Stimulated activated naive CD8-positive, alpha-beta T cell treated with anti-CD3 and anti-CD28 coated beads, Interleukin-15, Interleukin-2, amounts not matched to agents 100 ng/mL and 50 ng/mL, for 24 hours (primary cell): ENCODE measurements around the gene RBM6.
"Not testable (repeated sequence)": the region's sequence is repeated elsewhere in the genome, so short reads cannot be mapped to it uniquely, and the experiment has no call there.

Experiments
- H3K27ac Mint-ChIP-seq: one replicate; pipeline ENCODE4 v1.8.0; 2021; ENCODE audit warnings: mild to moderate bottlenecking, mixed read lengths
- H3K27me3 Mint-ChIP-seq: one replicate; pipeline ENCODE4 v1.8.0; 2021; ENCODE audit warnings: mixed read lengths
- H3K36me3 Mint-ChIP-seq: one replicate; pipeline ENCODE4 v1.8.0; 2021; ENCODE audit warnings: low read depth, mixed read lengths
- H3K4me1 Mint-ChIP-seq: one replicate; pipeline ENCODE4 v1.8.0; 2021; ENCODE audit warnings: low read depth, mixed read lengths
- H3K4me3 Mint-ChIP-seq: one replicate; pipeline ENCODE4 v1.8.0; 2021; ENCODE audit warnings: mild to moderate bottlenecking, mixed read lengths
- H3K9me3 Mint-ChIP-seq: one replicate; pipeline ENCODE4 v1.8.0; 2021; ENCODE audit warnings: mixed read lengths

RBM6 gene

GRCh38 chr3:50068134-50068533 lies 128.2 kb downstream of the RBM6 start:
- no peak overlapping the region for H3K4me3 Mint-ChIP-seq
- no peaks in the 10 kb centered on the region for H3K4me1 Mint-ChIP-seq
- no peaks in the 10 kb centered on the region for H3K9me3 Mint-ChIP-seq
- H3K36me3 Mint-ChIP-seq: peaks cover 72% of the 10 kb centered on the region
- no peaks in the 10 kb centered on the region for H3K27me3 Mint-ChIP-seq
- no peak overlapping the region for H3K27ac Mint-ChIP-seq

GRCh38 chr3:50078091-50078490 lies 138.1 kb downstream of the RBM6 start:
- Mint-ChIP-seq H3K4me1 (peaks cover 17% of the 10 kb centered on the region), H3K27me3 (no peaks in the 10 kb centered on the region), H3K27ac (no peak overlapping the region), H3K36me3 (peaks cover 27% of the 10 kb centered on the region), H3K4me3 (no peak overlapping the region), H3K9me3 (no peaks in the 10 kb centered on the region)

- Mint-ChIP-seq H3K27me3 (no peaks in the 10 kb centered on the region), H3K9me3 (no peaks in the 10 kb centered on the region), H3K27ac (no peak overlapping the region), H3K36me3 (peaks cover 22% of the 10 kb centered on the region), H3K4me1 (peaks cover 21% of the 10 kb centered on the region), H3K4me3 (no peak overlapping the region)
Observed at GRCh38 chr3:50078622-50079021, 138.7 kb downstream of the RBM6 start.

GRCh38 chr3:50084951-50085350 lies 145.0 kb downstream of the RBM6 start:
- H3K9me3 Mint-ChIP-seq, H3K4me3 Mint-ChIP-seq, H3K27ac Mint-ChIP-seq, H3K27me3 Mint-ChIP-seq, H3K36me3 Mint-ChIP-seq: not testable (repeated sequence)
- H3K4me1 Mint-ChIP-seq: peaks cover 21% of the 10 kb centered on the region

GRCh38 chr3:50088725-50089608 lies 149.0 kb downstream of the RBM6 start, which contains the start of gene RBM5:
Gene RBM5, plus strand, starts transcription at chr3:50088919. Its CDS starts 1,516 bp downstream, at chr3:50090435.
- peaks cover 33% of the 10 kb centered on the region for H3K36me3 Mint-ChIP-seq
- H3K27me3 Mint-ChIP-seq: no peaks in the 10 kb centered on the region
- no peaks in the 10 kb centered on the region for H3K9me3 Mint-ChIP-seq
- H3K4me3 Mint-ChIP-seq: peak within 1 kb of the TSS; percentile 97
- H3K27ac Mint-ChIP-seq: peak within 1 kb of the TSS; percentile 97
- H3K4me1 Mint-ChIP-seq: peaks cover 30% of the 10 kb centered on the region

GRCh38 chr3:50089609-50089945 lies 149.6 kb downstream of the RBM6 start:
- H3K4me3 Mint-ChIP-seq: peak overlapping the region; percentile 97

GRCh38 chr3:50090984-50091383 lies 151.0 kb downstream of the RBM6 start:
- H3K4me3 Mint-ChIP-seq: peak overlapping the region; percentile 97
- no peaks in the 10 kb centered on the region for H3K27me3 Mint-ChIP-seq
- H3K9me3 Mint-ChIP-seq: no peaks in the 10 kb centered on the region
- H3K27ac Mint-ChIP-seq: peak overlapping the region; percentile 97
- peaks cover 41% of the 10 kb centered on the region for H3K4me1 Mint-ChIP-seq
- H3K36me3 Mint-ChIP-seq: peaks cover 47% of the 10 kb centered on the region

More at GRCh38 chr3:50089609-50089945, 149.6 kb downstream of the RBM6 start:
- peaks cover 36% of the 10 kb centered on the region for H3K36me3 Mint-ChIP-seq
- no peaks in the 10 kb centered on the region for H3K9me3 Mint-ChIP-seq
- H3K4me1 Mint-ChIP-seq: peaks cover 34% of the 10 kb centered on the region
- H3K27ac Mint-ChIP-seq: peak overlapping the region; percentile 97
- H3K27me3 Mint-ChIP-seq: no peaks in the 10 kb centered on the region

GRCh38 chr3:50095352-50095998 lies 155.5 kb downstream of the RBM6 start:
- Mint-ChIP-seq H3K27me3 (no peaks in the 10 kb centered on the region), H3K4me1 (peaks cover 31% of the 10 kb centered on the region), H3K4me3 (no peak overlapping the region)

GRCh38 chr3:50100386-50100785 lies 160.4 kb downstream of the RBM6 start:
- no peak overlapping the region for H3K27ac Mint-ChIP-seq
- peaks cover 90% of the 10 kb centered on the region for H3K36me3 Mint-ChIP-seq
- no peaks in the 10 kb centered on the region for H3K9me3 Mint-ChIP-seq
- peaks cover 3% of the 10 kb centered on the region for H3K4me1 Mint-ChIP-seq
- H3K4me3 Mint-ChIP-seq: no peak overlapping the region
- H3K27me3 Mint-ChIP-seq: no peaks in the 10 kb centered on the region

More at GRCh38 chr3:50095352-50095998, 155.5 kb downstream of the RBM6 start:
- Mint-ChIP-seq H3K27ac (no peak overlapping the region), H3K9me3 (no peaks in the 10 kb centered on the region), H3K36me3 (peaks cover 80% of the 10 kb centered on the region)

- Mint-ChIP-seq H3K4me3 (no peak overlapping the region), H3K36me3 (peaks cover 85% of the 10 kb centered on the region), H3K9me3 (no peaks in the 10 kb centered on the region), H3K4me1 (no peaks in the 10 kb centered on the region), H3K27me3 (no peaks in the 10 kb centered on the region), H3K27ac (no peak overlapping the region)
Observed at GRCh38 chr3:50100956-50101845, 161.3 kb downstream of the RBM6 start.

- Mint-ChIP-seq H3K9me3 (no peaks in the 10 kb centered on the region), H3K36me3 (peaks cover 85% of the 10 kb centered on the region), H3K27me3 (no peaks in the 10 kb centered on the region), H3K4me1 (no peaks in the 10 kb centered on the region), H3K27ac (no peak overlapping the region), H3K4me3 (no peak overlapping the region)
Observed at GRCh38 chr3:50102558-50102957, 162.6 kb downstream of the RBM6 start.

GRCh38 chr3:50111757-50112156 lies 171.8 kb downstream of the RBM6 start:
- no peak overlapping the region for H3K27ac Mint-ChIP-seq
- H3K36me3 Mint-ChIP-seq: peaks cover 79% of the 10 kb centered on the region
- H3K9me3 Mint-ChIP-seq: no peaks in the 10 kb centered on the region
- H3K27me3 Mint-ChIP-seq: no peaks in the 10 kb centered on the region
- H3K4me3 Mint-ChIP-seq: no peak overlapping the region
- no peaks in the 10 kb centered on the region for H3K4me1 Mint-ChIP-seq

- no peaks in the 10 kb centered on the region for H3K9me3 Mint-ChIP-seq
- H3K36me3 Mint-ChIP-seq: peaks cover 79% of the 10 kb centered on the region
- H3K27ac Mint-ChIP-seq: no peak overlapping the region
- no peaks in the 10 kb centered on the region for H3K4me1 Mint-ChIP-seq
- no peak overlapping the region for H3K4me3 Mint-ChIP-seq
- H3K27me3 Mint-ChIP-seq: no peaks in the 10 kb centered on the region
Observed at GRCh38 chr3:50112462-50112861, 172.5 kb downstream of the RBM6 start.

- peaks cover 62% of the 10 kb centered on the region for H3K36me3 Mint-ChIP-seq
- no peaks in the 10 kb centered on the region for H3K9me3 Mint-ChIP-seq
- H3K27me3 Mint-ChIP-seq: no peaks in the 10 kb centered on the region
- H3K4me3 Mint-ChIP-seq: no peak overlapping the region
- H3K27ac Mint-ChIP-seq: no peak overlapping the region
- H3K4me1 Mint-ChIP-seq: no peaks in the 10 kb centered on the region
Observed at GRCh38 chr3:50117120-50117519, 177.2 kb downstream of the RBM6 start.

- no peak overlapping the region for H3K4me3 Mint-ChIP-seq
- no peak overlapping the region for H3K27ac Mint-ChIP-seq
- H3K4me1 Mint-ChIP-seq: no peaks in the 10 kb centered on the region
- H3K36me3 Mint-ChIP-seq: peaks cover 55% of the 10 kb centered on the region
- no peaks in the 10 kb centered on the region for H3K9me3 Mint-ChIP-seq
- no peaks in the 10 kb centered on the region for H3K27me3 Mint-ChIP-seq
Observed at GRCh38 chr3:50118237-50118636, 178.3 kb downstream of the RBM6 start.
